ENCODE data around the gene SEMA4B. TPM values are rescaled to one million over a fixed set of nuclear protein-coding genes. Genes with fewer than 3 reads are reported as not detected.
A peak's percentile ranks its signal among the peaks of the same experiment; 100 is the strongest.

SEMA4B gene
- total RNA-seq, 2 donors from 2014 or later: 96.1 to 99.6 TPM

DNA sequence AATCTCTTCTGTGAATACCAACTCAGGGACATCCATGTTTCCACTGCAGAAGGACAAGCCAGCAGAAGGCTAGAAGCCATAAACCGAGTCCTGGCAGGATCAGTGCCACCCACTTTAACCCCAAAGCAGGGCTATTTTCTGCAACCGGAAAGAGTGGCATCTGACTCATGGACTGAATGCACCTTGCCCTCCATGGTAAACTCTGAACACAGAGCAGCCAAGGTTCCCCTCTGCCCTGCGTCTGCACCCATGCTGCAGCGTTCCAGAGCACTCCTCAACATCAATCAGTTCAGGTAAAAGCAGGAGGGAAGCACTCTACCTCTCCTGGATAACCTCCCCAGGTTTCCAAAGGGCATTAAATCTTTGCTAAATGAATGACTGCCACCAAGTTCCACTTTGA, 63.5 kb downstream of the SEMA4B start:
- H3K27me3 ChIP-seq (replicated peaks; ENCODE audit: insufficient read depth): no peaks in the 10 kb centered on the region
- peak overlapping the region; percentile 65 to 82 for H3K4me3 ChIP-seq
- TF ChIP-seq POLR2AphosphoS5 (IDR thresholded peaks at IDR 0.05): no peak
- no peak for TF ChIP-seq CTCF (IDR thresholded peaks at IDR 0.05)
- TF ChIP-seq POLR2A (IDR thresholded peaks at IDR 0.05): no peak
- H3K4me1 ChIP-seq (replicated peaks): peaks cover 13% of the 10 kb centered on the region
- peak overlapping the region; percentile 93 to 98 for H3K27ac ChIP-seq
- WGBS: 18% methylated on average over 4 of the region's 4 CpGs
- no peaks in the 10 kb centered on the region for H3K36me3 ChIP-seq
- intact Hi-C loops (cut with DNase I): no loop called here
- no peaks in the 10 kb centered on the region for H3K9me3 ChIP-seq
- no peak for DNase-seq (ENCODE audit: low spot score)

DNA sequence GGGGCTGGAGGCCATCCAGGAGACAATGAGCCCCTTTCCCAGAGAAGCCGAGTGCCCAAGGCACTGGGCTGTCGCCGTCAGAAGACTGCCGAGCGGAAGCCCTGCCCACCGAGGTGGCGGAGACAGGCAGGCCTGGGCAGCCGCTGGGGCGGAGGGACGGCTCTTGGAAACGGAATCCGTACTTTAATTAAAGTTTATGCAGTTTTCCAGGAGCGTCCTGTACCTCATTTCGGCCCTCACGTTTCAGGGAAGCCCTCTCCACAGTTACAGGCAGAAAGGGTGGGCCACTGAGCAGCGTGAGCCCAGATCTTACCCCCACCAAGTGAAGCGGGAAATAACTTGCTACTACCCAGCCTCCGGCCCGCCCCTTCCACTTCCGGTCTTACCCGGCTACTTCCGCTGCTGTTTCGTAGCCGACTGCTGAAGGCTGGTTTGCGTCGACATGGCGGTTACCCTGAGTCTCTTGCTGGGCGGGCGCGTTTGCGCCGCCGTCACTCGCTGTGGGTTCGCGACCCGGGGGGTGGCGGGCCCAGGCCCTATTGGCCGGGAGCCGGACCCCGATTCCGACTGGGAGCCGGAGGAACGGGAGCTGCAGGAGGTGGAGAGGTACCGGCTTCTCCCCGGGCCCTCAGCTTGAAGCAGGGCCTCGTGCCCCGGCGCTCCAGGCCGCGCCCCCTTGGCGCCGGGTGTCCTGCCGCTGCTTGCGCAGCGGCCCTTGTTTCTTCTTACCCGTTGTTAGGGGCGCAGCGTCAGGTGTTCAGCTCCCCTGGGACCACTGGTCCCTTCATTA, 64.3 kb downstream of the SEMA4B start, which contains the start of gene NGRN:
NGRN (plus strand) TSS at position 402 of the 790 bp plus-strand sequence; CDS start at position 443, 41 bp downstream.
- TF ChIP-seq CTCF (IDR thresholded peaks at IDR 0.05): peak in 2 of 4 experiments; percentile 5 to 10
- TF ChIP-seq POLR2AphosphoS5 (IDR thresholded peaks at IDR 0.05): peak; percentile 96
- TF ChIP-seq POLR2A (IDR thresholded peaks at IDR 0.05): peak; percentile 91
- DNase-seq (ENCODE audit: low spot score): peak; percentile 95
- Histone ChIP-seq H3K4me1 (replicated peaks) (peaks cover 13% of the 10 kb centered on the region), H3K9me3 (no peaks in the 10 kb centered on the region), H3K36me3 (peaks cover 0 to 1% of the 10 kb centered on the region in 2 donors), H3K27ac (peak within 1 kb of the TSS; percentile 93 to 98), H3K4me3 (peak within 1 kb of the TSS; percentile 65 to 82), H3K27me3 (replicated peaks; ENCODE audit: insufficient read depth) (no peaks in the 10 kb centered on the region)
- WGBS: under 1% methylated on average over 58 of the region's 59 CpGs
- intact Hi-C loops (cut with DNase I): no loop called here

DNA sequence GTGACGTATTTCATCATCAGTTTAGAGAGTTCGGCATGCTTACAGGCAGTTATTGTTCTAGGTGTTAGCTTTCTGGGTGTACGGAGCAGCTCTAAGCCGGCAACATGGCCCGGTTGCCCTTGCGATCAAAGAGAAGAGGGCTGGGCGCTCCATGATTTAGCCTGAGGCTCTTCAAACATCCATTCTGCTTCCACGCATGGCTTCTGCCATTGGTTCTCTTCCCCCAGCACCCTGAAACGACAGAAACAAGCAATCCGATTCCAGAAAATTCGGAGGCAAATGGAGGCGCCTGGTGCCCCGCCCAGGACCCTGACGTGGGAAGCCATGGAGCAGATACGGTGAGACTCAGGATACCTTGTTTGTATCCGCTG, 64.9 kb downstream of the SEMA4B start:
- no peaks in the 10 kb centered on the region for H3K9me3 ChIP-seq
- WGBS: under 1% methylated on average over 16 of the region's 16 CpGs
- H3K4me1 ChIP-seq (replicated peaks): peaks cover 13% of the 10 kb centered on the region
- intact Hi-C loops (cut with DNase I): no loop called here
- peak overlapping the region; percentile 65 to 82 for H3K4me3 ChIP-seq
- peak overlapping the region; percentile 93 to 98 for H3K27ac ChIP-seq
- H3K27me3 ChIP-seq (replicated peaks; ENCODE audit: insufficient read depth): no peaks in the 10 kb centered on the region
- TF ChIP-seq POLR2A (IDR thresholded peaks at IDR 0.05): no peak
- no peak for TF ChIP-seq POLR2AphosphoS5 (IDR thresholded peaks at IDR 0.05)
- no peak for TF ChIP-seq CTCF (IDR thresholded peaks at IDR 0.05)
- no peak for DNase-seq (ENCODE audit: low spot score)
- peaks cover 0 to 4% of the 10 kb centered on the region in 2 donors for H3K36me3 ChIP-seq

GRCh38 chr15:90266485-90266884, 65.4 kb downstream of the SEMA4B start:
- Histone ChIP-seq H3K27me3 (replicated peaks; ENCODE audit: insufficient read depth) (no peaks in the 10 kb centered on the region), H3K9me3 (no peaks in the 10 kb centered on the region), H3K4me1 (replicated peaks) (peaks cover 13% of the 10 kb centered on the region), H3K4me3 (peak overlapping the region; percentile 65 to 82), H3K27ac (peak overlapping the region; percentile 93 to 98), H3K36me3 (peaks cover 0 to 4% of the 10 kb centered on the region in 2 donors)
- intact Hi-C loops (cut with DNase I): no loop called here
- TF ChIP-seq POLR2A (IDR thresholded peaks at IDR 0.05): no peak
- no peak for TF ChIP-seq POLR2AphosphoS5 (IDR thresholded peaks at IDR 0.05)
- no peak for TF ChIP-seq CTCF (IDR thresholded peaks at IDR 0.05)
- no peak for DNase-seq (ENCODE audit: low spot score)
- 6% methylated on average over 15 of the region's 15 CpGs for WGBS

GRCh38 chr15:90268415-90268814, 67.3 kb downstream of the SEMA4B start:
- Histone ChIP-seq H3K4me3 (peak overlapping the region in 1 of 2 donors; percentile 82), H3K27me3 (replicated peaks; ENCODE audit: insufficient read depth) (no peaks in the 10 kb centered on the region), H3K4me1 (replicated peaks) (peaks cover 13% of the 10 kb centered on the region), H3K9me3 (no peaks in the 10 kb centered on the region), H3K27ac (peak overlapping the region in 1 of 2 donors; percentile 19), H3K36me3 (peaks cover 0 to 4% of the 10 kb centered on the region in 2 donors)
- no peak for DNase-seq (ENCODE audit: low spot score)
- intact Hi-C loops (cut with DNase I): no loop called here
- 23% methylated on average over 1 of the region's 1 CpG for WGBS
- TF ChIP-seq CTCF (IDR thresholded peaks at IDR 0.05) (no peak), POLR2A (IDR thresholded peaks at IDR 0.05) (no peak), POLR2AphosphoS5 (IDR thresholded peaks at IDR 0.05) (no peak)
